ENCODE results near the gene RPL32. TPM values are rescaled to one million over a fixed set of nuclear protein-coding genes. Genes with fewer than 3 reads are reported as not detected.
A peak's percentile ranks its signal among the peaks of the same experiment; 100 is the strongest.

Gene RPL32
- 1,571 TPM for total RNA-seq (ENCODE audit: unreplicated experiment)
- long read RNA-seq, transcript RPL32-202 (3 exons, 1,734 nt): minor isoform, 46 of 1,240 reads
- long read RNA-seq, transcript RPL32-204 (4 exons, 2,117 nt): major isoform, 1,178 of 1,240 reads
- long read RNA-seq, transcript RPL32-203 (4 exons, 1,749 nt): minor isoform, 7 of 1,240 reads
- long read RNA-seq, partial matches to known transcripts: 2 of 1,240 reads
- long read RNA-seq, other reads (novel, unspliced or antisense): 3 of 1,240 reads

DNA sequence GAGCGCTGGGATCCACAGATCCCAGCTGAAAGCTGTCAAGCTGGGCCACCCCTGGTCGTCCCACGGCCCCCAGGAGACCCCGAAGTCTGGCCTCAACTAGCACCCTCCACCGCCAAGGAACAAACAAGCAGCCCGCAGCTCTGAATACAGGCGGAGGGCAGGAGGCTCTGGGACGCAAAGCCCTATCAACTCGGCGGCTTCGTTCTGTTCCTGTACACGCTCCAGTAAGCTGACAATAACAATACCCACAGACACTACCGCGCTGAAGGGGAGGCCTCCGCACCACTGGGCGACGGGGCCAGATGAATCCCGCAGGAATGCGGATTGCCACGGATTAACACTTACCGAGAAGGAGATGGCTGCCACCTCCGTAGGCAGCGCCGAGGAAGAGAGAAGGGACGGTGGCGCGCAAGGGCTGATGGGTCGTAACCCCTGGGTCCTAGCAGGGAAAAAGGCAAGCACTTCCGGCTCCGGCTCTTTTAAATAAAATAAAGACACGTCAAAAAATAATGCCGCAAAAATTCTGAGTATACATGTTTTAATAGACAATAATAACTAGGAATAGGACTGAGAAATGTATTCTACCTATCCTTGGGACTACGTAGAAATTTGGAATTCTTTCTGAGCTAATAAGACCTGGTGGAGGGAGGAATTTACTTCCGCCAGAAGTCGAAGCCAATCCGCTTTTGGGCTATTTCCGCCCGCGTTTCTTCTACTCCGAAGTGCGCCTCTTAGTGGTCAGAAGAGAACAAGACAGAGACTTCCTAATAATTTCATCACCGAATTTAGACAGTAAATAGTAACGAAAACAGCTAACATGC lies at the start of gene RPL32:
Gene RPL32 (minus strand): TSS at position 417 of the 821 bp plus-strand sequence. CDS start 1,328 bp downstream, outside the sequence.
- H3K4me3 Mint-ChIP-seq (ENCODE audit: unreplicated experiment): peak within 1 kb of the TSS; percentile 99
- TF ChIP-seq, protein P1, sequence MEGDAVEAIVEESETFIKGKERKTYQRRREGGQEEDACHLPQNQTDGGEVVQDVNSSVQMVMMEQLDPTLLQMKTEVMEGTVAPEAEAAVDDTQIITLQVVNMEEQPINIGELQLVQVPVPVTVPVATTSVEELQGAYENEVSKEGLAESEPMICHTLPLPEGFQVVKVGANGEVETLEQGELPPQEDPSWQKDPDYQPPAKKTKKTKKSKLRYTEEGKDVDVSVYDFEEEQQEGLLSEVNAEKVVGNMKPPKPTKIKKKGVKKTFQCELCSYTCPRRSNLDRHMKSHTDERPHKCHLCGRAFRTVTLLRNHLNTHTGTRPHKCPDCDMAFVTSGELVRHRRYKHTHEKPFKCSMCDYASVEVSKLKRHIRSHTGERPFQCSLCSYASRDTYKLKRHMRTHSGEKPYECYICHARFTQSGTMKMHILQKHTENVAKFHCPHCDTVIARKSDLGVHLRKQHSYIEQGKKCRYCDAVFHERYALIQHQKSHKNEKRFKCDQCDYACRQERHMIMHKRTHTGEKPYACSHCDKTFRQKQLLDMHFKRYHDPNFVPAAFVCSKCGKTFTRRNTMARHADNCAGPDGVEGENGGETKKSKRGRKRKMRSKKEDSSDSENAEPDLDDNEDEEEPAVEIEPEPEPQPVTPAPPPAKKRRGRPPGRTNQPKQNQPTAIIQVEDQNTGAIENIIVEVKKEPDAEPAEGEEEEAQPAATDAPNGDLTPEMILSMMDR (IDR thresholded peaks at IDR 0.05; ENCODE audit: unreplicated experiment): peak; percentile 85
- H3K36me3 Mint-ChIP-seq (ENCODE audit: low read depth, unreplicated experiment): peaks cover 18% of the 10 kb centered on the region
- H3K9me3 Mint-ChIP-seq (ENCODE audit: unreplicated experiment): no peaks in the 10 kb centered on the region
- peaks cover 32% of the 10 kb centered on the region for H3K4me1 Mint-ChIP-seq (ENCODE audit: unreplicated experiment)
- peaks cover 12% of the 10 kb centered on the region for H3K27me3 Mint-ChIP-seq (ENCODE audit: unreplicated experiment)
- peak within 1 kb of the TSS; percentile 99 for H3K27ac Mint-ChIP-seq (ENCODE audit: unreplicated experiment)
- DNase-seq (ENCODE audit: low spot score): peak; percentile 73

DNA sequence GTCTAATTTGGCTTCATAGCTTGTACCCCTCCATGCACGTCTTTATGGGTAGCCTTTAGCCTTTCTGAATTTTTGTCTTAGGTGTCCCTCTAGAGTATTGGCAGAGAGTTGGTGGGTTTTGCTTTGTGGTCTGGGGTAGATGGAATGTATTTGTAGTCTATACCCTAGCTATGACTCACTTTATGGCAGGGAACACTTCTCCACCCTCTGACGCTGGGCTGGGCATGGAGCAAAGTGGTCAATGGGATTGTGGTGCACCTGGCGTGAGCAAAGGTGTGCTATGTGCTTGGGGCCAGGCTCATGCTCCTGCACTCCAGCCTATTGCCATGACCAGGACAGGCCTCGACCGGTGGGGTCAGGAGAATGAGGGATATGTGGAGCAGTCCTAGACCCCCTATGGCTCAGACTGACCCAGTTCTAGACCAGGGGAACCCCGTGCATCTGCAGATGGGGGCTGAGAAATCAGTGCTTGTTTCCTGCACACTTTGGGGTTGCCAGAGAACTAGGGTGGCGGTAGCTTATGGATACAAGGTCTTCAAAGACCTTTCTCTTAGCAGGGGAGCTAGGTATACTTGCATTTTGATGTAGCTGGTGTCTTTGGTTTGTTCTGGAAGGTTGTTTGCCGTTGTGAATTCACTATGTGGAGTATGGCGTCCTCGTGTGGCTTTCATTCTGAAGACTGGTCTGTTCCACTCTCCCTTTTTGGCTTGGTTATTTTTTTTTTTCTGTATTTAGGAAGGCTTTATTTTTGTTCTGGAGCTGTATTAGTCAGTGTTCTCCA lies 49.4 kb upstream of the RPL32 start:
- Mint-ChIP-seq H3K27me3 (ENCODE audit: unreplicated experiment) (peaks cover 20% of the 10 kb centered on the region), H3K27ac (ENCODE audit: unreplicated experiment) (peak overlapping the region; percentile 54)
- TF ChIP-seq, protein P1 (IDR thresholded peaks at IDR 0.05; ENCODE audit: unreplicated experiment): no peak

DNA sequence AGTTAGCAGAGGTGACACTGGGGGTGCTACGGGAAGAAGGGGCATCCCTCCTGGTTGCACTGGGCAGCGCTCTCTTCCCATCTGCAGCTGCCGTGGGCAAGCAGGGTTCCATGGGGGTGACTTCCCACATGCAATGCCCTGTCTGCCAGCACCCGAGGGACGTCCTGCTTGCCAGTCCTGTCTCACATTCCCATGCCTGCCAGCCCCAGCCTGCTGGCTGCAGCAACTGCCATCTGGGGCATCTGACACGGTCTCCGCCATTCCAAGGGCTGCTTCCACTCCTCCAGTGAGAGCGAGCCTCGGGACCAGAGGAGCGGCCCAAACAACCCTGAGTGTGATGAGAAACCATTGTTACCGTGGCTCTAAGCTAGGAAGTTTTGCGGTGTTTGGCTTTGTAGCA lies 45.4 kb upstream of the RPL32 start:
- no peaks in the 10 kb centered on the region for H3K9me3 Mint-ChIP-seq (ENCODE audit: unreplicated experiment)
- H3K4me3 Mint-ChIP-seq (ENCODE audit: unreplicated experiment): no peak overlapping the region
- H3K27me3 Mint-ChIP-seq (ENCODE audit: unreplicated experiment): peaks cover 4% of the 10 kb centered on the region
- H3K27ac Mint-ChIP-seq (ENCODE audit: unreplicated experiment): no peak overlapping the region
- DNase-seq (ENCODE audit: low spot score): no peak
- TF ChIP-seq, protein P1 (IDR thresholded peaks at IDR 0.05; ENCODE audit: unreplicated experiment): no peak
- peaks cover under 1% of the 10 kb centered on the region for H3K4me1 Mint-ChIP-seq (ENCODE audit: unreplicated experiment)
- H3K36me3 Mint-ChIP-seq (ENCODE audit: low read depth, unreplicated experiment): no peaks in the 10 kb centered on the region

More for the DNA sequence above, 49.4 kb upstream of the RPL32 start:
- Mint-ChIP-seq H3K4me3 (ENCODE audit: unreplicated experiment) (peak overlapping the region; percentile 59), H3K4me1 (ENCODE audit: unreplicated experiment) (peaks cover 18% of the 10 kb centered on the region), H3K9me3 (ENCODE audit: unreplicated experiment) (no peaks in the 10 kb centered on the region), H3K36me3 (ENCODE audit: low read depth, unreplicated experiment) (peaks cover 11% of the 10 kb centered on the region)
- no peak for DNase-seq (ENCODE audit: low spot score)

DNA sequence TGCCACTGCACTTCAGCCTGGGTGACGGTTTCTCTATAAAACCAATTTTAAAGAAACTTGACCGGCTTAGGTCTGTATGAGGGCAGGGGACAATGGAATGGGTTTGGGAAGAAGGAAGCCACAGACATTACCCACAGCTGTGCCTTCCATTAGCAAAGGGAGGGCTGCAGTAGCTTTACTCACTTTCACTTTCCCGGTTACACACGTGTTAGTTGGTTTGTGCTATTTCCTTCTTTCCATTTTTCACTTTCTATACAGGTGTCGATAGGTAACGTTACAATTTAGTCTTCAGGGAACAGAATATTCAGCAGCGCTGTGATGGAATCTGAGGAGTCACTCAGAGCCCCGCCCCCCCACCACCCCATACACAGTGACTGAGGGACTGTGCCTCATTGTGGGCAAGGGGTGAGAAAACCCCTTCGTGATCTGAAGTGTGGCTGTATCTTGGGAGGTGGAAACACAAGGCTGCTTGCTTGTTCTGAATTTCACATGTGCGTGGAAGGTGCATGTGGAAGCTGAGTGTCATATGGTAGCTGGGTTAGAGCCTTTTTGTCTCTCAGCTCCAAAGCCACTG lies 44.8 kb upstream of the RPL32 start:
- H3K4me3 Mint-ChIP-seq (ENCODE audit: unreplicated experiment): no peak overlapping the region
- H3K9me3 Mint-ChIP-seq (ENCODE audit: unreplicated experiment): no peaks in the 10 kb centered on the region
- TF ChIP-seq, protein P1 (IDR thresholded peaks at IDR 0.05; ENCODE audit: unreplicated experiment): no peak
- no peaks in the 10 kb centered on the region for H3K36me3 Mint-ChIP-seq (ENCODE audit: low read depth, unreplicated experiment)
- no peak for DNase-seq (ENCODE audit: low spot score)
- H3K27me3 Mint-ChIP-seq (ENCODE audit: unreplicated experiment): peaks cover 4% of the 10 kb centered on the region
- no peak overlapping the region for H3K27ac Mint-ChIP-seq (ENCODE audit: unreplicated experiment)
- H3K4me1 Mint-ChIP-seq (ENCODE audit: unreplicated experiment): no peaks in the 10 kb centered on the region

All from endothelial cell (in vitro differentiated cells).